GM19455 (cell line): ENCODE measurements around the gene C12orf56.
"Not testable (repeated sequence)": the region's sequence is repeated elsewhere in the genome, so short reads cannot be mapped to it uniquely, and the experiment has no call there.

Source experiments
- ATAC-seq: cut with Tn5 transposase; IDR thresholded peaks from one replicate; pipeline ENCODE4 v1.9.1; 2021; ENCODE audit not compliant: unreplicated experiment

Gene C12orf56

GRCh38 chr12:64387197-64387816, 3.3 kb downstream of the C12orf56 start:
- no peak for ATAC-seq

GRCh38 chr12:64385468-64385867, 5.1 kb downstream of the C12orf56 start:
- ATAC-seq = no peak

GRCh38 chr12:64385019-64385418, 5.5 kb downstream of the C12orf56 start:
- ATAC-seq = no peak

- ATAC-seq = no peak
These were observed 6.9 kb downstream of the C12orf56 start for GRCh38 chr12:64383675-64384074.

- ATAC-seq = no peak
These were observed 27.7 kb downstream of the C12orf56 start for GRCh38 chr12:64362721-64363305.

- ATAC-seq = not testable (repeated sequence)
These were observed 29.4 kb downstream of the C12orf56 start for GRCh38 chr12:64361173-64361572.

- not testable (repeated sequence) for ATAC-seq
These were observed 34.3 kb downstream of the C12orf56 start for GRCh38 chr12:64356209-64356608.

GRCh38 chr12:64352181-64352580, 38.4 kb downstream of the C12orf56 start:
- no peak for ATAC-seq

GRCh38 chr12:64351265-64351664, 39.3 kb downstream of the C12orf56 start:
- no peak for ATAC-seq

GRCh38 chr12:64347630-64348029, 42.9 kb downstream of the C12orf56 start:
- no peak for ATAC-seq

- ATAC-seq = not testable (repeated sequence)
These were observed 45.9 kb downstream of the C12orf56 start for GRCh38 chr12:64344631-64345030.

GRCh38 chr12:64340546-64340945, 50.0 kb downstream of the C12orf56 start:
- not testable (repeated sequence) for ATAC-seq

- ATAC-seq = no peak
These were observed 54.6 kb downstream of the C12orf56 start for GRCh38 chr12:64335886-64336466.

GRCh38 chr12:64332938-64333337, 57.6 kb downstream of the C12orf56 start:
- no peak for ATAC-seq

- ATAC-seq = no peak
These were observed 58.3 kb downstream of the C12orf56 start for GRCh38 chr12:64332296-64332695.

- not testable (repeated sequence) for ATAC-seq
These were observed 61.4 kb downstream of the C12orf56 start for GRCh38 chr12:64329031-64329710.

GRCh38 chr12:64325055-64325454, 65.5 kb downstream of the C12orf56 start:
- no peak for ATAC-seq

- ATAC-seq = no peak
These were observed 66.9 kb downstream of the C12orf56 start for GRCh38 chr12:64323476-64324225.

- ATAC-seq = no peak
These were observed 67.6 kb downstream of the C12orf56 start for GRCh38 chr12:64323006-64323405.

- no peak for ATAC-seq
These were observed 69.9 kb downstream of the C12orf56 start for GRCh38 chr12:64320611-64321010.

GRCh38 chr12:64319540-64320225, 70.9 kb downstream of the C12orf56 start:
- not testable (repeated sequence) for ATAC-seq
